ENCODE data around the gene PCGF1. TPM values are rescaled to one million over a fixed set of nuclear protein-coding genes. Genes with fewer than 3 reads are reported as not detected.

Gene PCGF1
- total and polyA plus RNA-seq, 4 donors = 3.3 to 12.5 (median 10.9) TPM

GRCh38 chr2:74491648-74492544 lies 15.6 kb downstream of the PCGF1 start:
- Histone ChIP-seq H3K27me3 (ENCODE audit: control insufficient read depth in 4 of 4, insufficient read depth in 4 of 4, low read length in 3 of 4) (no peaks in the 10 kb centered on the region), H3K4me1 (ENCODE audit: control insufficient read depth in 4 of 4, insufficient read depth in 4 of 4, low read length in 3 of 4) (peaks cover 38 to 82% (median 65%) of the 10 kb centered on the region in 4 donors), H3K36me3 (ENCODE audit: control insufficient read depth in 4 of 4, insufficient read depth in 3 of 4, low read depth in 1 of 4, low read length in 3 of 4) (peaks cover 10 to 16% (median 14%) of the 10 kb centered on the region in 4 donors), H3K4me3 (ENCODE audit: low read depth in 1 of 3, low read length in 3 of 3) (no peak overlapping the region), H3K9ac (ENCODE audit: low read depth in 1 of 2, low read length in 2 of 2) (no peak overlapping the region), H3K27ac (ENCODE audit: low read depth in 1 of 2, low read length in 2 of 2) (peak overlapping the region; percentile 4 to 57), H3K9me3 (ENCODE audit: control insufficient read depth in 4 of 4, low read length in 3 of 4) (no peaks in the 10 kb centered on the region)
- DNase-seq (ENCODE audit: low spot score) = no peak
- WGBS = 45% methylated on average over 12 of the region's 12 CpGs
- TF ChIP-seq HNF4A (conservative IDR thresholded peaks at IDR 0.05) (peak; percentile 84 to 95), TAF1 (conservative IDR thresholded peaks at IDR 0.05) (no peak), SP1 (IDR thresholded peaks at IDR 0.05) (peak; percentile 69), RAD21 (IDR thresholded peaks at IDR 0.05) (peak; percentile 15 to 28), RXRA (IDR thresholded peaks at IDR 0.05) (peak; percentile 89 to 91), GABPA (IDR thresholded peaks at IDR 0.05 in 1 of 2, conservative IDR thresholded peaks at IDR 0.05 in 1 of 2) (peak in 1 of 2 donors; percentile 74), ATF3 (IDR thresholded peaks at IDR 0.05) (peak; percentile 24), ZBTB33 (IDR thresholded peaks at IDR 0.05) (peak; percentile 69), HNF4G (IDR thresholded peaks at IDR 0.05) (peak; percentile 67), JUND (IDR thresholded peaks at IDR 0.05) (peak in 1 of 2 donors; percentile 65), YY1 (IDR thresholded peaks at IDR 0.05) (peak; percentile 79), MAX (IDR thresholded peaks at IDR 0.05) (peak; percentile 84), FOXA1 (IDR thresholded peaks at IDR 0.05) (no peak), REST (IDR thresholded peaks at IDR 0.05) (peak; percentile 44), EGR1 (IDR thresholded peaks at IDR 0.05; ENCODE audit: low read depth in 2 of 2) (peak in 1 of 2 donors; percentile 39), FOXA2 (IDR thresholded peaks at IDR 0.05) (no peak), NR2F2 (IDR thresholded peaks at IDR 0.05) (no peak), CTCF (IDR thresholded peaks at IDR 0.05; ENCODE audit: low read depth, low read length, missing input control) (no peak)
